ENCODE measurements around the gene NAA15.
"Not testable (repeated sequence)": the region's sequence is repeated elsewhere in the genome, so short reads cannot be mapped to it uniquely, and the experiment has no call there.

Gene NAA15

GRCh38 chr4:139299536-139299935, 1.8 kb upstream of the NAA15 start:
- DNase-seq (ENCODE audit: low read depth): no peak

GRCh38 chr4:139300431-139301112, 733 bp upstream of the NAA15 start:
- DNase-seq (ENCODE audit: low read depth): no peak

DNA sequence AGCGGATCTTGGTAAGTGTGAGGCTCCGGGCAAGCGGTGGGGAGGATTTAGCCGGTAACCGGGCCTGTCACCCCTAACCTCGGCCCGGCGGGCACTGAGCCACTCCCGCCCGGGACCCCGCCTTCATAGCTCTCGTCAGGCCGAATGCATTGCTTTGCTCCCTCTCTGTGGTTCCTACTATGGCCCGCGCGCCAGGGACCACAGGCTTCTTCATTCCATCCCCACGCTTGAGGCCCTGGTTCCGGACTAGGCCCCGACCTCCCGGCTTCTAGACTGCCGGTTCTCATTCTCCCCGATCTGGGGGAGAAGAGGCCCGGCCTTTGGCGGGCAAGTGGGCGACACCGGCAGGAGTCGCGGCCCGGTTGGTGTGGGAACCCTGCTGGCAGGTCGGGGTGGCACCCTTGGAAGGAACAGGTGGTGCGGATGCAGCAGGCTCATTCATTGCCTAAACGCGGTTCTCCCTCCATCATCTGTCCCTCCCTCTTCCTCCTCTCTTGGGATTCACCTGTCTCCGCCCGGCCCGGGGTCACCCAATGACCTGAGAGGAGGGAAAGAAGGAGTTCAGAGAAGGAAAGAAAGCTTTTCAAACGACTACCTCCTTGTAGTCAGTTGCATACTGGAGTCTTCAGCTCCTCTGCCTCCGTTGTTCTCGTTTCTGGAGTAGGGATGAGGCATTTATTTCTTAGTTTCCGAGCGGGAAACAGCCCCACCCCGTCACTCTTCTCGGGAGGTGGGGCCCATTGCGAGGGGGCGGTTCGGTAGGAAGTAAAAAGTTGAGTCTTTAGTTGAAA, 711 bp downstream of the NAA15 start, which contains the start of gene NDUFC1:
Gene NDUFC1 (minus strand): TSS at position 657 of the 791 bp plus-strand sequence. CDS start 6,679 bp downstream, outside the sequence.
- no peak for DNase-seq (ENCODE audit: low read depth)

- no peak for DNase-seq (ENCODE audit: low read depth)
Measured at GRCh38 chr4:139304920-139305319, 3.6 kb downstream of the NAA15 start.

DNA sequence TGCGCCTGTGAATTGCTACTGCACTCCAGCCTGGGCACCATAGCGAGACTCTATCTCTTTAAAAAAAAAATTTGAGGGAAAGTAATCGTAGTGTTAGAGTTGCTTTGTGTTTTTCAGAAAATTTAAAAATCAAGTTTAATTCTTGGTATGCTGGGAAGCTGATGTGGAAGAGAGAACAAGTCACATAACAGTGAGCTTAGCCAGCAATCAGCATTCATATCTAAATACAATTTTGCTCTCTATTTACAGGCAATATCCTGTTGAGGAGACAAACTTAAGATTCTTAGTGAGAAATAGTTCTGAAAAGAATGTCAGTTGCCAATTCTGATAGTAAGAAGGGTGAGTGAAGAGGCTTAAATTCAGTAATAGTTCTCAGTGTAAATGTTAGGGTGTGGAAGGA, 10.6 kb downstream of the NAA15 start:
- no peak for DNase-seq (ENCODE audit: low read depth)

GRCh38 chr4:139312552-139313332, 11.4 kb downstream of the NAA15 start:
- DNase-seq (ENCODE audit: low read depth): no peak

- DNase-seq (ENCODE audit: low read depth): not testable (repeated sequence)
Measured at GRCh38 chr4:139313414-139313813, 12.1 kb downstream of the NAA15 start.

DNA sequence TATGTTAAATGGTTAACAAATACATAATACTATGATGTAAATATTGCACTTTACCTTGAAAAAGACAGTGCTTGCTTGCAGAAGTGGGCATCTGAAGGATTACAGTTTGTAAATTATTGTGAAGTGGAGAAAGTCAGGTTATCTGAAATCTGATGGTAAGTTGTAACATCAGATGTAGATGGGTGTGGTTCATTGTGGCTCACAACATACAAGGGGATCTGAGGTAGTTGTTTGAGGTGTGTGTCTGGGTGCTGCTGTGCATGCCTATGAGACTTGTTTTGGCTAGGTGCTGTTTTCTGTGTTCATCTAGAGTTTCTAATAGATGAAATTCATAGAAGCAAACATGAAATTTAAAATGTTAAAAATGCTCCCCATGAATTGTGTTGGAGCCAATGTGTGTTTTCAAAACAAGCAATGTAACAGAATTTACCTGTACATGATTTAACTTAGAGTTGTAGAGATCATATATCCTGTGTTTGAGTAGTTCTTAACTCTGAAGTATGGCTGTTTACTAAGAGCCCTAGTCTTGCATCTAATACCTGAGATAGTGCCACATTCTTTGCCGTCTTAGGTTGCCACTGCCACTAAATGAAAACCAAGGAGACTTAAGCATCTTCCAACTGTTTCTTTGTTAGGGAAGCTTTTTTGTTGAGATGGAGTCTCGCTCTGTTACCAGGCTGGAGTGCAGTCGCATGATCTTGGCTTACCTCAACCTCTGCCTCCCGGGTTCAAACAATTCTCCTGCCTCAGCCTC, 12.9 kb downstream of the NAA15 start:
- no peak for DNase-seq (ENCODE audit: low read depth)

- DNase-seq (ENCODE audit: low read depth): no peak
Measured at GRCh38 chr4:139315221-139315675, 13.9 kb downstream of the NAA15 start.

GRCh38 chr4:139316733-139317132, 15.4 kb downstream of the NAA15 start:
- no peak for DNase-seq (ENCODE audit: low read depth)

DNA sequence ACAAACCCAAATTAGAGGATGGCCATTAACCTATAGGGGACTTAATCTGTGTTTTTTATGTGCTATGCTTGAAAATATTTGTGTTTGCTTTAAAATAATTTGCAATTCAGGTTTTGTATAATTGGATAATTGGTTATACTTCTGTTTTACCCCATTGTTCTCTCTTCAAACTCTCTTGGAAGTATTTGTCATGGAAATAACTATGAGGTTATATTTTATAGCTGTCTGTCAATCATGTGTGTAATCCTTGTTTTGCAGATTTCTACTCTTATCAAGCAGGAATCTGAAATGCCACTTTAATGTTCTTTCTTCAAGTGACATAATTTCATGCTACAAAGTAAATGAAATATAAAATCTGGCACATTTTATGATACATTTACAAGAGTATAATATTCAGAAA, 16.3 kb downstream of the NAA15 start:
- no peak for DNase-seq (ENCODE audit: low read depth)

DNA sequence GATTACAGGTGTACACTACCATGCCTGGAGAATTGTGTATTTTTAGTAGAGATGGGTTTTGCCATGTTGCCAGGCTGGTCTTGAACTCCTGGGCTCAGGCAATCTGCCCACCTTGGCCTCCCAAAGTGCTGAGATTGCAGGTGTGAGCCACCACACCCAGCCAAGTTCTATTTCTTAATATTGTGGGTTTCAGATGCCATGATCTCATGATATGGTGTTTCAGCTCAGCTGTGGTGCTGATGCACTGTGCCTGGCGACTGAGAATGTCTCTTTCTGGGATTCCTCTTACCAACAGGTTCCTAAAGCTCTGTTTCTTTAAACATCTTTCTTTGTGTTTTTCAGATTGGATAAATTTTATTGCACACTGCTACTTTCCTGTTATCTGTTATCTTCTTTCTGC, 18.3 kb downstream of the NAA15 start:
- DNase-seq (ENCODE audit: low read depth): no peak

DNA sequence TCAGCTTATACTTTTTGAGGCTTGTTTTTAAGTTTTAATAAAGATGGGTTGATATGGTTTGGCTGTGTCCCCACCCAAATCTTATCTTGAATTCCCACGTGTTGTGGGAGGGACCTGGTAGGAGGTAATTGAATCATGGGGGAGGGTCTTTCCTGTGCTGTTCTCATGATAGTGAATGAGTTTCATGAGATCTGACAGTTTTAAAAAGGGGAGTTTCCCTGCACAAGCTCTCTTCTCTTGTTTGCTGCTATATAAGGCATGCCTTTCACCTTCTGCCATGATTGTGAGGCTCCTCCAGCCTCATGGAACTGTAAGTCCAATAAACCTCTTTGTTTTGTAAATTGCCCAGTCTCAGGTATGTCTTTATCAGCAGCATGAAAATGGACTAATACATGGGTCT, 20.8 kb downstream of the NAA15 start:
- not testable (repeated sequence) for DNase-seq (ENCODE audit: low read depth)

- DNase-seq (ENCODE audit: low read depth): not testable (repeated sequence)
Measured at GRCh38 chr4:139322541-139322940, 21.2 kb downstream of the NAA15 start.

- no peak for DNase-seq (ENCODE audit: low read depth)
Measured at GRCh38 chr4:139324620-139325019, 23.3 kb downstream of the NAA15 start.

DNA sequence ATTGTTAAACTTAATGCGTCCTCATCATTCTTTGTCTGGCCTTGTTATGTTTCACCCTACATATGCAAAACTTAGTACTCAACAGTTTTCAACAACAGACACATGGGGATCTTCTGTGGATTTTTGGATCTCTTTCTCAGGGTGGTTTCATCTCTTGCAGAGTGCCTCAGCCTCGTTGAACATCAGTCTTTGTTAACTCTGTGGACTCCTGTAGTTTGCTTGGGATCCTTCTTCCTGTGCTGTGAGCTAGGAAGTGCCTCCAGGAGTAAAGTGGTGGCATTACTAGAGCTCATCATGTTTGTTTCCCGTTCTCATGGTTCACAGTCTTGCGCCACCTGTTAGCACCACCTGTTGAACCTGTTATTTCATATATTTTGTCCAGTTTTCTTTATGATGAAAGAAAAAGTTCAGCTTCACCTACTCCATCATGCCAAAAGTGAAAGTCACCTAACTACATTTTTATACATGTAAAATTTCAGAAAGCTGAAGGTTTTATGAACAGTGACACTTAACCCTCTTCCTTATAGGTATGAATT, 28.4 kb downstream of the NAA15 start:
- no peak for DNase-seq (ENCODE audit: low read depth)

GRCh38 chr4:139330283-139330682, 29.0 kb downstream of the NAA15 start:
- DNase-seq (ENCODE audit: low read depth): no peak

DNA sequence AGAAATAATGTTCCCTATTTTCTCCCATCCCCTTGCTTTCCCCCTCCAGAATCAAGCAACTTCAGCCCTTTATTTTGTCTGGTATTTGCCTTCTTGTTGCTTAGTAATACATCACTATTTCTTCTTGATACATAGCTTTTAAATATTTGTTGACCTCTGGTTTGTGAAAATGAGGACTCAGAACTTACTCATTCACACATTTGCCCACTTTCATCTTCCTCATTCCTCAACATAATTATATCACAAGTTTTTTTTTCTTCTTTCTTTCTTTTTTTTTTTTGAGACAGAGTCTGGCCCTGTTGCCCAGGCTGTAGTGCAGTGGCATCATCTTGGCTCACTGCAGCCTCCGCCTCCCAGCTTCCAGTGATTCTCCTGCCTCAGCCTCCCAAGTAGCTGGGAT, 29.9 kb downstream of the NAA15 start:
- peak; percentile 5 for DNase-seq (ENCODE audit: low read depth)

GRCh38 chr4:139333046-139333445, 31.7 kb downstream of the NAA15 start:
- DNase-seq (ENCODE audit: low read depth): no peak

DNA sequence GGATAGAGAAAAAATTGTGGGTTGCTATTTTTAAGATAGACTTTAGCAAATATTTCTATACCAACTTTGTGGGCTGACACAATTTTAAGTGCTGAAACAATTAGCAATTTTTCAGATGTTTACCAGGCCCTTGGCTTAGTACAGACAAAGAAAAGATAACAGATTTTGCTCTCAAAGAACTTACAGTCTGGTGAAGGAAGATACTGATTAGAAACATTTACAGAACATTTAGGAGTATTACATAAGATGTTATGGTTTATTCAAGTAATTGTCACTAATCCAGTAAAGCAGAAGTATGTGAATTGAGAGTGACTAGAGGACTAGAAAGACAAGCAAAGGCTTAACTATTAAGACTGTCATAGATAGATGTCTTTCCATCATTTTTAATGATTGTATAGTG, 36.3 kb downstream of the NAA15 start:
- DNase-seq (ENCODE audit: low read depth): no peak

DNA sequence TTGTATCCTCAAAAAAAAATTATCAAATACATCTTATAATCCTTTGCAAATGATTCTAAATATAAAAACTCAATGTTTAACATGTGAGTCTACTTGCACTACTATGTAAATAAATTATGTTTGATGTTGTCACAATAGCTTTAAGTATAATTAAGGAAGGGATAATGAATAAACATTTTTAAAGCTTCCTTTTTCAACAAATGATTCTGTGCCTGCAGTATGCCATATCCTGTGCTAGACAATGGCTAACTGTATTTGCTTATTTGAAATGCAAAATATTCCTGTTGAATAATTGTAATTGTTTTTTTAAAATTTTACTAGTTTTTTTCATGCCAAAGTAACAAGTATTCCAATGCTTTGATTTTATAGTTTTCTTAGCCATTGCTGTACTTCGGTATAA, 60.0 kb downstream of the NAA15 start:
- DNase-seq (ENCODE audit: low read depth): no peak
